Renal cortex interstitium (tissue), 11 donors: Measurements from ENCODE around the gene SLC25A15. TPM values are rescaled to one million over a fixed set of nuclear protein-coding genes. Genes with fewer than 3 reads are reported as not detected.
"Not testable (repeated sequence)": the region's sequence is repeated elsewhere in the genome, so short reads cannot be mapped to it uniquely, and the experiment has no call there.

Source experiments
- DNase-seq, 11 donors: peaks; one replicate each; pipeline ENCODE4 v3.0.0-alpha.2; 2013; ENCODE audit warnings: low read depth in 9 of 11, low spot score in 4 of 11; ENCODE audit errors: extremely low read depth in 1 of 11
- polyA plus RNA-seq, 3 donors: library from polyadenylated mRNA; unstranded; fragments of 120-200 nt; gene quantifications; one replicate each; pipeline ENCODE4 v1.2.1, GENCODE V29; 2013; ENCODE audit not compliant: insufficient read length in 3 of 3

The SLC25A15 gene
- polyA plus RNA-seq, 3 donors: 17.0 to 18.6 (median 17.6) TPM

DNA sequence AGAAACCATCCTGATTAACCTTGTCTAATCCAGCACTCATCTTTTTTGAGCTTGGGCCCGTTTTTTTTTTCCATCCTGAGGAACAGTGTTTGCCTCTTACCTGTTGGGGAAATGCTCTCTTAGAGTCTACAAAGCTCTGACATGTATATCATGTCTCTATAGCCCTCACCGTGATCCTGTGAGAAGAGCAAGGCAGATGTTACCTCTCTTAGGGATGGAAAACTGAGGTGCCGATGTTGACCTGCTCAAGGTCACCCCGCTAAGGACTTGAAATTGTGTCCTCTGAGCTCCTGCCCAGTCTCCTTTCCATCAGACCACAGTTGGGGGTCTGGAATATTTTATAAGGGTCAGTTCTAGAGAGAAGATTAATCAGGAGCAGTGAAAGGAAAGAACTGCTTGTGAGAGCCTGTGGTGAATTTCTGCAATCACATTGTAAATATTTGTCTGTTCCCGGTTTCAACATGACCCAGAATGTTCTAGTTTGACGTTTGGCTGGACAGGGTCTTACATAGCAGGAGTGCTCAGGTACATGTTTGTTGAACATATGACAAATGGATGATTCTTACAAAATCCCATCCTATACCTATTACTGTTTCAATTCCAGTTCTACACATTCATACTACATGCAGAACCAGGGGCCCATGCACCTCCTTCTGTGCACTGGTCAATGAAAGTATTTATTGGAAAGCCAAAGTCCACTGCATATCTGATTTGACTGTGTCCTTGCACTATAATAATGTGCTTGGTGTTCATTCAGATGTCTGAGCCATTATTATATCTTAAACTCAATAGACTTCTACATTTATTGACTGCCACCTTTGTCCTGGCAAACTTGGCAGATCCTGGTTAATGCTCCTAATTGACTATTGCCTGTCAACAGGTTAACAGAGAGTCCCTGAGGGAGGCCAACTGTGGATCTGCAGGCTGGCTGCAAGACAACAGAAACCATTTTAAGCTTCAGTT is 12.1 kb downstream of the SLC25A15 start:
- DNase-seq: no peak

DNA sequence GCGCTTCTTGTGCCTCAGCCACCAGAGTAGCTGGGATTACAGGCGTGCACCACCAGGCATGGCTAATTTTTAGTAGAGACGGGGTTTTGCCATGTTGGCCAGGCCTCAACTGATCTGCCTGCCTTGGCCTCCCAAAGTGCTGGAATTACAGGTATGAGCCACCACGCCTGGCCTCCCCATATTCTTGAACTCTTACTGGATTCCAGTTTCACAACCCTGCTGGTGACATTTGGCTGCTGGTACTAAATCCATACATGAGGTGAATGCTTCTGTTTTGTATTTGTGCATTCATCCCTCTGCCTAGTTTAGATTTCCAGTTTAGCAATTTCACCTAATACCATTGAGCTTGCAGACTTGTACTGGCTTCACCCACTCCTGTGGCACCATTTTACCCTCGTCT is 13.9 kb downstream of the SLC25A15 start:
- DNase-seq: no peak

DNA sequence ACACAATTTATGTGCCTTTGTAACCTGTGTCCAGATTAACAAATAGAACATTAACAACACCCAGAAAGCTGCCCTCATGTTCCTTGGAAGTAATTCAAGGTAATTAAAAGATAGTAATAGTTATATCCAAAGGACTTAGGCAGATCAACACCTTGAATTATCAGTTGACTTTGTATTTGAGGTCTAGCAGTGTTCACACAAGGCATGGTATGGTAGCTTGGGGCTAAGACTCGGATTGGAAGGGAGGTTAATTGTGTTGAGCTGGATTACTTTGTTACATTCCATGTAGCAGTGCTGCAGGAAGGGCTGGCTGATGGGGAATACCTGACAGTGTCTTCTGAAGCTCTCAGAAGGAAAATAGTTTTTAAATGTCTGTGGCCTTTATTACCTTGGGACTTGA is 16.8 kb downstream of the SLC25A15 start:
- DNase-seq: no peak

GRCh38 chr13:40809471-40809870 is 20.1 kb downstream of the SLC25A15 start:
- no peak for DNase-seq

DNA sequence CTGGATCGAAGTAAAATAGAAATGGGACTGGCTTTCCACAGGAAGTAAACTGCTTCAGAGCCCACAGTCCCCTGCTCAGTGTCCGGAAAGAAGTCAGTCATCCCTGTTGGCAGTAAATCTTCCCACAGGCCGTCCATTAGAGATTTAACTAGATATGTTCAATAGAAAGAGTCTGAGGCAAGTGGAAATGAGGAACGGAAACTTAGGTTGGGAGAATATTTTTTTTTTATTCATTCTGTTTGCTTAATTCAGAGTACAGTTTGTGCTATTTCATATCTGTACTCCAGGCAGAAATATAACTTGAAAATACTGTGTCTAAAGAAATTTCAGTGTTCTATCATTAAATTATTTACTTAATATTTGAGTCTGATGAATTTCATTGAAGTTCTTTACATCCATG is 22.7 kb downstream of the SLC25A15 start:
- no peak for DNase-seq

- no peak for DNase-seq
Measured at GRCh38 chr13:40812724-40813445, 23.5 kb downstream of the SLC25A15 start.

GRCh38 chr13:40813667-40814454 is 24.4 kb downstream of the SLC25A15 start:
- no peak for DNase-seq

GRCh38 chr13:40814803-40815202 is 25.4 kb downstream of the SLC25A15 start:
- no peak for DNase-seq

DNA sequence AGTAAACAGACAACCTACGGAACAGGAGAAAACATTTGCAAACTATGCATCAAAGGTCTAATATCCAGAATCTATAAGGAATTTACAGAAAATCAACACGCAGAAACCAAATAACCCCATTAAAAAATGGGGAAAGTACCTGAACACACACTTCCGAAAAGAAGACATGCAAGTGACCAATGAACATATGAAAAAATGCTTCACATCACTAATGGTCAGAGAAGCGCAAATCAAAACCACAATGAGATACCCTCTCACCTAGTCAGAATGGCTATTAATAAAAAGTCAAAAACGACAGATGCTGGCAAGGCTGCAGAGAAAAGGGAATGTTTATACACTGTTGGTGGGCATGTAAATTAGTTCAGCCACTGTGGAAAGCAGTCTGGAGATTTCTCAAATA is 29.5 kb downstream of the SLC25A15 start:
- no peak for DNase-seq

GRCh38 chr13:40819797-40820315 is 30.4 kb downstream of the SLC25A15 start:
- no peak for DNase-seq

DNA sequence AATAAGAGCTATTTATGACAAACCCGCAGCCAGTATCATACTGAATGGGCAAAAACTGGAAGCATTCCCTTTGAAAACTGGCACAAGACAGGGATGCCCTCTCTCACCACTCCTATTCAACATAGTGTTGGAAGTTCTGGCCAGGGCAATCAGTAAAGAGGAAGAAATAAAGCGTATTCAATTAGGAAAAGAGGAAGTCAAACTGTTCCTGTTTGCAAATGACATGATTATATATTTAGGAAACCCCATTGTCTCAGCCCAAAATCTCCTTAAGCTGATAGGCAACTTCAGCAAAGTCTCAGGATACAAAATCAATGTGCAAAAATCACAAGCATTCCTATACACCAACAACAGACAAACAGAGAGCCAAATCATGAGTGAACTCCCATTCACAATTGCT is 50.3 kb downstream of the SLC25A15 start:
- not testable (repeated sequence) for DNase-seq

GRCh38 chr13:40840955-40841354 is 51.5 kb downstream of the SLC25A15 start:
- not testable (repeated sequence) for DNase-seq

Other genes with a start within 250 kb of the SLC25A15 start
- gene FOXO1, start 123.0 kb upstream of the SLC25A15 start, polyA plus RNA-seq: 10 to 100 TPM; 13.2 to 18.0 (median 15.7) TPM
- gene MRPS31, start 18.4 kb upstream of the SLC25A15 start, polyA plus RNA-seq: 10 to 100 TPM; 43.2 to 56.0 (median 51.3) TPM
- 10 to 100 TPM; 46.3 to 55.3 (median 53.6) TPM for gene ELF1, start 229.7 kb downstream of the SLC25A15 start, polyA plus RNA-seq